ENCODE measurements around the gene PRG2.

DNA sequence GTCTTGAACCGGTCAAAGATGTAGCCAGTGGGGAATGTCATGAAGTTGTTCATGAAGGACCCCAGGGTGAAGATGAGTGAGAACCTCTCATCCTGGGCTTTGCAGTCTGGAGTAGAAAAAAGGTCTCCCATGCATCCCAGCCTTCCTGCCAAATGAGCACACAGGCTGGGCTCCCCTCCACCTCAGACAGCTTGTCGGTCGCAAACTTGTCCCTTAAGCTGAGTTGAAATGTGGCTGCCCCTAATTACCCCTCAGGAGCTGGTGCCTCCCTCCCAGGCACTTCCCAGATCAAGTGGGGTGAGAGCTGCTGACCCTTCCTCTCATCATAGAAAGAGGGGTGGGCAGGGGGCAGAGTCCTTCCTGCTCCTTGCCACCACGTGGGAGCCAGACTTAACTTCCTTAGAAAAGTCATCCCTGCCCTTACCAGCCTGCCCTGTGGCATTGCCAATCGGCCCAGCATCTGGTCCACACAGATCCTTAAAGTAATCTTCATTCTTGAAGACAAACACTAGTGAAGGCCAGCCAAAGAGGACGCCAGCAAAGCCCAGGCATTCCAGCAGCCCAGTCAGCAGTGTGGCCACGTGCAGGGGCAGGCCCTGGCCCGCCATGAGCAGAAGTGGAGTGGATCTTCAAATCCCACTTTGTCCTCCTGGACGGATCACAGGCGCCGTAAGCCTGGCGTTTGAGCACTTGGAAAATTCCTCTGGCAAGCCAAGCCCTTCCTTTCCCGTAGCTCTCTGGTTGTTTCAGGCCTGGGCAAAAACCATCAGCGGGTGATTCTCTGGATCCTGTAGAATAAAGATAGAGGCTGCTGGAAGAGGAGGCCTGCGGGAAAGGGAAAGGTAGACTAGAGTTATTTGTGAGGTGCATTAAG, 35.4 kb upstream of the PRG2 start:
- TF ChIP-seq, protein P1, sequence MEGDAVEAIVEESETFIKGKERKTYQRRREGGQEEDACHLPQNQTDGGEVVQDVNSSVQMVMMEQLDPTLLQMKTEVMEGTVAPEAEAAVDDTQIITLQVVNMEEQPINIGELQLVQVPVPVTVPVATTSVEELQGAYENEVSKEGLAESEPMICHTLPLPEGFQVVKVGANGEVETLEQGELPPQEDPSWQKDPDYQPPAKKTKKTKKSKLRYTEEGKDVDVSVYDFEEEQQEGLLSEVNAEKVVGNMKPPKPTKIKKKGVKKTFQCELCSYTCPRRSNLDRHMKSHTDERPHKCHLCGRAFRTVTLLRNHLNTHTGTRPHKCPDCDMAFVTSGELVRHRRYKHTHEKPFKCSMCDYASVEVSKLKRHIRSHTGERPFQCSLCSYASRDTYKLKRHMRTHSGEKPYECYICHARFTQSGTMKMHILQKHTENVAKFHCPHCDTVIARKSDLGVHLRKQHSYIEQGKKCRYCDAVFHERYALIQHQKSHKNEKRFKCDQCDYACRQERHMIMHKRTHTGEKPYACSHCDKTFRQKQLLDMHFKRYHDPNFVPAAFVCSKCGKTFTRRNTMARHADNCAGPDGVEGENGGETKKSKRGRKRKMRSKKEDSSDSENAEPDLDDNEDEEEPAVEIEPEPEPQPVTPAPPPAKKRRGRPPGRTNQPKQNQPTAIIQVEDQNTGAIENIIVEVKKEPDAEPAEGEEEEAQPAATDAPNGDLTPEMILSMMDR (IDR thresholded peaks at IDR 0.05): no peak
- TF ChIP-seq TCF7L2 (IDR thresholded peaks at IDR 0.05; ENCODE audit: low read depth, low read length): no peak

All from Panc1 (cell line).